ENCODE measurements around the gene POLR2E.

DNA sequence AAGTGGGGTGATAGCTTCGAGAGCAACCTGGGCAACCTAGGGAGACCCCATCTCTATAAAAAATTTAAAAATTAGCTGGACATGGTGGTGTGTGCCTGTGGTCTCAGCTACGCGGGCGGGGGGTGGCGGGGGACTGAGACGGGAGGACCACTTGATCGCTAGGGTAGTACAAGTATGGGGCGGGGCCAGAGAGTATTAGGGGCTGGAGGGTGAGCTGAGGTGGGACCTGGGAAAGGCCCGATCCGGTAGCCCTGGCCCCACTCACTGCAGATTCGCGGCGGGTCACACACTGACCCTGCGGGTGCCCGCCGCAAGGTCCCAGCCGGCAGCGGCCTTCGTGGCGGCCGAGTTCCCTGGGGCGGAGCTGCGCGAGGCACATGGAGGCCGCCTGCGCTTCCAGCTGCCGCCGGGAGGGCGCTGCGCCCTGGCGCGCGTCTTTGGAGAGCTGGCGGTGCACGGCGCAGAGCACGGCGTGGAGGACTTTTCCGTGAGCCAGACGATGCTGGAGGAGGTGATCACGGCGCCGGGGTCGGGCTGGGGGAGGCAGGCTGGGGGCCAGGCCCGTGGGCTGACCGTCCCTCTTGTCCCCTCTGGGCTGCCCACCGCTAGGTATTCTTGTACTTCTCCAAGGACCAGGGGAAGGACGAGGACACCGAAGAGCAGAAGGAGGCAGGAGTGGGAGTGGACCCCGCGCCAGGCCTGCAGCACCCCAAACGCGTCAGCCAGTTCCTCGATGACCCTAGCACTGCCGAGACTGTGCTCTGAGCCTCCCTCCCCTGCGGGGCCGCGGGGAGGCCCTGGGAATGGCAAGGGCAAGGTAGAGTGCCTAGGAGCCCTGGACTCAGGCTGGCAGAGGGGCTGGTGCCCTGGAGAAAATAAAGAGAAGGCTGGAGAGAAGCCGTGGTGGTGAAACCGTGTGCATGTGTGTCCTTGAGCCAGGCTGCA lies 30.2 kb downstream of the POLR2E start:
- no peak for TF ChIP-seq GABPA (IDR thresholded peaks at IDR 0.05; ENCODE audit: low read depth)
- TF ChIP-seq, protein P1, sequence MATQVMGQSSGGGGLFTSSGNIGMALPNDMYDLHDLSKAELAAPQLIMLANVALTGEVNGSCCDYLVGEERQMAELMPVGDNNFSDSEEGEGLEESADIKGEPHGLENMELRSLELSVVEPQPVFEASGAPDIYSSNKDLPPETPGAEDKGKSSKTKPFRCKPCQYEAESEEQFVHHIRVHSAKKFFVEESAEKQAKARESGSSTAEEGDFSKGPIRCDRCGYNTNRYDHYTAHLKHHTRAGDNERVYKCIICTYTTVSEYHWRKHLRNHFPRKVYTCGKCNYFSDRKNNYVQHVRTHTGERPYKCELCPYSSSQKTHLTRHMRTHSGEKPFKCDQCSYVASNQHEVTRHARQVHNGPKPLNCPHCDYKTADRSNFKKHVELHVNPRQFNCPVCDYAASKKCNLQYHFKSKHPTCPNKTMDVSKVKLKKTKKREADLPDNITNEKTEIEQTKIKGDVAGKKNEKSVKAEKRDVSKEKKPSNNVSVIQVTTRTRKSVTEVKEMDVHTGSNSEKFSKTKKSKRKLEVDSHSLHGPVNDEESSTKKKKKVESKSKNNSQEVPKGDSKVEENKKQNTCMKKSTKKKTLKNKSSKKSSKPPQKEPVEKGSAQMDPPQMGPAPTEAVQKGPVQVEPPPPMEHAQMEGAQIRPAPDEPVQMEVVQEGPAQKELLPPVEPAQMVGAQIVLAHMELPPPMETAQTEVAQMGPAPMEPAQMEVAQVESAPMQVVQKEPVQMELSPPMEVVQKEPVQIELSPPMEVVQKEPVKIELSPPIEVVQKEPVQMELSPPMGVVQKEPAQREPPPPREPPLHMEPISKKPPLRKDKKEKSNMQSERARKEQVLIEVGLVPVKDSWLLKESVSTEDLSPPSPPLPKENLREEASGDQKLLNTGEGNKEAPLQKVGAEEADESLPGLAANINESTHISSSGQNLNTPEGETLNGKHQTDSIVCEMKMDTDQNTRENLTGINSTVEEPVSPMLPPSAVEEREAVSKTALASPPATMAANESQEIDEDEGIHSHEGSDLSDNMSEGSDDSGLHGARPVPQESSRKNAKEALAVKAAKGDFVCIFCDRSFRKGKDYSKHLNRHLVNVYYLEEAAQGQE (IDR thresholded peaks at IDR 0.05; ENCODE audit: insufficient replicate concordance, low read depth) = no peak
- TF ChIP-seq, protein P2, sequence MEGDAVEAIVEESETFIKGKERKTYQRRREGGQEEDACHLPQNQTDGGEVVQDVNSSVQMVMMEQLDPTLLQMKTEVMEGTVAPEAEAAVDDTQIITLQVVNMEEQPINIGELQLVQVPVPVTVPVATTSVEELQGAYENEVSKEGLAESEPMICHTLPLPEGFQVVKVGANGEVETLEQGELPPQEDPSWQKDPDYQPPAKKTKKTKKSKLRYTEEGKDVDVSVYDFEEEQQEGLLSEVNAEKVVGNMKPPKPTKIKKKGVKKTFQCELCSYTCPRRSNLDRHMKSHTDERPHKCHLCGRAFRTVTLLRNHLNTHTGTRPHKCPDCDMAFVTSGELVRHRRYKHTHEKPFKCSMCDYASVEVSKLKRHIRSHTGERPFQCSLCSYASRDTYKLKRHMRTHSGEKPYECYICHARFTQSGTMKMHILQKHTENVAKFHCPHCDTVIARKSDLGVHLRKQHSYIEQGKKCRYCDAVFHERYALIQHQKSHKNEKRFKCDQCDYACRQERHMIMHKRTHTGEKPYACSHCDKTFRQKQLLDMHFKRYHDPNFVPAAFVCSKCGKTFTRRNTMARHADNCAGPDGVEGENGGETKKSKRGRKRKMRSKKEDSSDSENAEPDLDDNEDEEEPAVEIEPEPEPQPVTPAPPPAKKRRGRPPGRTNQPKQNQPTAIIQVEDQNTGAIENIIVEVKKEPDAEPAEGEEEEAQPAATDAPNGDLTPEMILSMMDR (IDR thresholded peaks at IDR 0.05; ENCODE audit: insufficient read depth, low read length) = peak; percentile 74
- TF ChIP-seq POLR2AphosphoS5 (IDR thresholded peaks at IDR 0.05; ENCODE audit: low read depth) = no peak
